Ishikawa (cell line): ENCODE results near the gene PLA2G15.

Experiments used
- TEAD4 ChIP-seq: IDR thresholded peaks from 2 replicates; pipeline ENCODE4 v1.6.1; 2012
- USF1 ChIP-seq: IDR thresholded peaks from 2 replicates; pipeline ENCODE4 v1.6.1; 2012

Gene PLA2G15

DNA sequence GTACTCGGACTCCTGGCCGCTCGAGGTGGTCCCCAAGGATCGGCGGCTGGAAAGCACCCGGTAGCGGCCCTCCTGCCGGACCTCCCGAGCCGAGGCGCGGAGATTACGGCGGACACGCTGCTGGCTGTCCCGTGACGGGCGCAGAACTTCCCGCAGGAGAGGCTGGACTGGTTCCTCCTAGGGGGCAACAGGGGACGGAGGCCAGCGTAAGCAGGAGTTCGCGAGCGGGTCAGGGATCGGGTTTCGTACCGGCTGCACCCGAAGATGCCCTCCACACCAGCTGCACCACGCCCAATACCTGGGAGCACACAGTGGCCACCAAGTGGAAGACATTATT, 65.2 kb downstream of the PLA2G15 start:
- TF ChIP-seq USF1, result no peak
- peak; percentile 3; the same call in 1 of the 2 replicates for TF ChIP-seq TEAD4
